Esophagus (tissue), 2 donors: ENCODE measurements around the gene MSL3. TPM values are rescaled to one million over a fixed set of nuclear protein-coding genes. Genes with fewer than 3 reads are reported as not detected.

ENCODE experiments used
- H3K27ac ChIP-seq, 2 donors: one replicate each; pipeline ENCODE4 v1.5.1; 2013; ENCODE audit warnings: low read depth in 2 of 2, mild to moderate bottlenecking in 2 of 2, inconsistent platforms in 1 of 2, low read length in 1 of 2, moderate library complexity in 1 of 2
- H3K27me3 ChIP-seq, 2 donors: one replicate each; pipeline ENCODE4 v1.6.1; 2013; ENCODE audit warnings: low read length in 2 of 2, control low read depth in 1 of 2, mild to moderate bottlenecking in 1 of 2; ENCODE audit not compliant: insufficient read depth in 2 of 2, control insufficient read depth in 1 of 2
- H3K36me3 ChIP-seq, 2 donors: one replicate each; pipeline ENCODE4 v1.6.1; 2013; ENCODE audit warnings: low read length in 1 of 2; ENCODE audit not compliant: control insufficient read depth in 2 of 2, insufficient read depth in 2 of 2
- H3K4me1 ChIP-seq, 2 donors: one replicate each; pipeline ENCODE4 v1.6.1; 2013; ENCODE audit warnings: low read length in 1 of 2; ENCODE audit not compliant: control insufficient read depth in 2 of 2, insufficient read depth in 2 of 2
- H3K4me3 ChIP-seq, 2 donors: one replicate each; pipeline ENCODE4 v1.5.1; 2013; ENCODE audit warnings: low read length in 2 of 2, mild to moderate bottlenecking in 2 of 2, low read depth in 1 of 2, moderate library complexity in 1 of 2
- H3K9me3 ChIP-seq, 2 donors: one replicate each; pipeline ENCODE4 v1.6.1; 2013; ENCODE audit warnings: mild to moderate bottlenecking in 2 of 2, low read depth in 1 of 2, low read length in 1 of 2, moderate library complexity in 1 of 2; ENCODE audit not compliant: control insufficient read depth in 2 of 2, insufficient read depth in 1 of 2
- WGBS, 2 donors: extraction: QIAGEN DNeasy Blood & Tissue Kit; methylation state at CpG; one replicate each; pipeline ENCODE4 v1.1.7; 2013; 5-methylcytosine and 5-hydroxymethylcytosine counted together
- polyA plus RNA-seq, 2 donors: library from polyadenylated mRNA; stranded (reverse); fragments of 200-250 nt; gene quantifications; one replicate each; pipeline ENCODE4 v1.2.3, GENCODE V29; 2013
- donor health status: healthy with polysubstance abuse.
- donor health status: Bipolar disorder and iron deficiency.

The MSL3 gene
- polyA plus RNA-seq, 2 donors: 14.5 to 29.9 TPM

DNA sequence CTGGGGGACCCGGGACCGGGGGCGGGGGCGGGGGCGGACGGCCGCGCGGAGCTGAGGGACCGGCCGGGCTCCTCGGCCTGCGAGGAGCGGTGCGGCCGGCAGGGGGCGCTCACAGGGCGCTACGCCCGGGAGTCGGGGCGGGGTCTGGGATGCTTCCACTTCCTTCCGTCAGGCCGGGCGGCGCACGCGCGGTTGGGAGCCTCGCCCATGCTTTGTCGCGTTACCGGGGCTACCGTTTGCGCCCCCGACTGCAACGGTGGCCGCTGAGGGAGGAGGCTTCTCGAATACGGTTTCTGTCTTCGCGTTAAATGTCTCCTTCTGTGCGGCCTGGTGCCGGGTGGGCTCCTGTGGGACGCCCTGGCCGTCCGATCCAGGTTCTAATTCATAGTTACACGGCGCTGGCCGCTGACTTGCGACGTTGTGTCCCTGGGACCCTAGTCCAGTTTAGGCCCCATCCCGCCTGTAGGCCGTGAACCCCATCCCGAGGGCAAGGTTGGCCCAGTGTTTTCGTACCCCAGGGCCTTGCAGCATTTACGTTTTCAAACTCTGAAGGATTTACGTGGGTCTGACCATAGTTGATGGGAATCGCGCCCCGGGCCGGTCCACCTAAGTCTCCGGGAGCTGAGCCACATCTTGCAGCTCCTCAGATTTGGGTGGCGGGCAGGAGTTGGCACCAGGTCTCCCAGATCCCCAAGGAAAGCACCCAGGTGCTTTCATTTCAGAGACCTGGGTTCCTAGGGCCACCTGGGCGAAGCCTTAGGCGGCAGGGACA is 549 bp downstream of the MSL3 start:
- H3K4me3 ChIP-seq: peak overlapping the region; percentile 62 to 83
- H3K4me1 ChIP-seq: no peaks in the 10 kb centered on the region
- 0 to 34% methylated on average over 34 to 66 of the region's 66 CpGs for WGBS, 2 donors
- peaks cover 0 to 4% of the 10 kb centered on the region in 2 donors for H3K36me3 ChIP-seq
- H3K27me3 ChIP-seq: no peaks in the 10 kb centered on the region
- peak overlapping the region; percentile 85 to 93 for H3K27ac ChIP-seq
- H3K9me3 ChIP-seq: no peaks in the 10 kb centered on the region

- Histone ChIP-seq H3K9me3 (no peaks in the 10 kb centered on the region), H3K4me3 (peak overlapping the region; percentile 62 to 83), H3K36me3 (peaks cover 0 to 4% of the 10 kb centered on the region in 2 donors), H3K4me1 (no peaks in the 10 kb centered on the region), H3K27me3 (no peaks in the 10 kb centered on the region), H3K27ac (peak overlapping the region; percentile 73 to 93)
- WGBS, 2 donors: 0 to 42% methylated on average over 7 of the region's 7 CpGs
These were observed 1.1 kb downstream of the MSL3 start for GRCh38 chrX:11759172-11759460.

DNA sequence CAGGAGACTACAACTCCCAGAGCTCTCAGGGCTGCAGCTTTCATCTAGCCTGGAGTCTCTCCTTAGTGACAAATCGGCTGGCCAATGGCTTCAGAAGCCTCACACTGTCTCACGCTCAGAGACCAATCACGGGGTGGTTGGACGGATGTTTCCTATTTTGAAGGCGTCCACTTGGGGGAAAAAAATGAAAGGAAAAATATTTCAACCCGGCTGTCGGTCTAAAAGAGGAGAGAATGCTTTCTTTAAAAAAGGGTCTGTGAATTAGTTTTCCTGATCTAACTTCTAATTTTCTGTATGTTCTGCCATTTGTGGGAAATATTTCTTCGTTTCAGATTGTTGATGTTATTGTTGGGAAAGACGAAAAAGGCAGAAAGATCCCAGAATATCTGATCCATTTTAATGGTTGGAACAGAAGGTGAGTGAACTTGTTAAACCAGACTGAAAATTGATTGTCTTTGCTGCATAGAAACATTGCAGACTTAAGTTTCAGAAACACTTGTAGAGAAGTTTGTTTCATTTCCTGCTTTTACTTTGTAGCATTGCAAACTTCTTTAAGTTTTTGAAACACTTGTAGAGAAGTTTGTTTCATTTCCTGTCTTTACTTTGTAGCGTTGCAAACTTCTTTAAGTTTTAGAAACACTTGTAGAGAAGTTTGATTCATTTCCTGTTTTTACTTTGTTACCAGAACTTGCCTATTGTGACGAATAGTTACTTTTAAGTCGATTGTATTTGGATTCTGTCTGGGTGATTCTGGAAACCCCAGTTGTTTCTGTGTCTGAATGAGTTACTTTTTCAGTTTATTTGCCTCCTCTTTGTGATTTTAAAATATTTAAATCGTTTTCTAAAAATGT is 1.6 kb downstream of the MSL3 start:
- Histone ChIP-seq H3K9me3 (no peaks in the 10 kb centered on the region), H3K4me1 (no peaks in the 10 kb centered on the region), H3K36me3 (peaks cover 2 to 4% of the 10 kb centered on the region in 2 donors), H3K27ac (peak overlapping the region; percentile 73 to 93), H3K4me3 (peak overlapping the region; percentile 62 to 83), H3K27me3 (no peaks in the 10 kb centered on the region)
- 2 to 17% methylated on average over 13 of the region's 13 CpGs for WGBS, 2 donors

- Histone ChIP-seq H3K36me3 (peaks cover 4 to 14% of the 10 kb centered on the region in 2 donors), H3K27ac (no peak overlapping the region), H3K27me3 (no peaks in the 10 kb centered on the region), H3K4me1 (no peaks in the 10 kb centered on the region), H3K9me3 (no peaks in the 10 kb centered on the region), H3K4me3 (no peak overlapping the region)
- WGBS, 2 donors: 58 to 63% methylated on average over 3 of the region's 3 CpGs
These were observed 2.9 kb downstream of the MSL3 start for GRCh38 chrX:11760958-11761357.

DNA sequence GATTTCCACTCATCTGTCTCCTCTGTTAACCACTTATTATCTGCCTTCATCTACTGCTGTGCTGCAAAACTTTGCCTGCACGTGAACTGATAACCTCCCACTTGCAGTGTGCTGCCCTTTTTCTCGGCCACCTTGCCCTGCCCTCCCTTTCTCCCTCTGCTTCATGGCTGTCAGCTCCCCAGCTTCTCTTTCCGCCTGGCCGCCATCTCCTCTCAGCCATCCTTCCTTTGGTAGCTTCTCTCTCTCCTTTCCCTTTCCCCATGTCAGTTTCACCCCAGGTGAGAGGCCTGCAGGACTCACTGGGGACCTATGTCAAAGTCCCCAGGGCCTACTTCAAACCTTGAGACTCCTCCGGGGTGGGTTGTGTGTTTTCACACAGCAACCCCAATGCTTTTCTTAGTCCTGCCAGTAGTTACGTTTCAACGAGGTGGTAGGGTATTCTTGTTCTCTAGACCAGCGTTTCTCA is 6.6 kb downstream of the MSL3 start:
- Histone ChIP-seq H3K36me3 (peaks cover 4 to 19% of the 10 kb centered on the region in 2 donors), H3K4me1 (no peaks in the 10 kb centered on the region), H3K27ac (no peak overlapping the region), H3K9me3 (no peaks in the 10 kb centered on the region), H3K4me3 (no peak overlapping the region), H3K27me3 (no peaks in the 10 kb centered on the region)
- 72 to 80% methylated on average over 8 of the region's 8 CpGs for WGBS, 2 donors

- no peak overlapping the region for H3K27ac ChIP-seq
- H3K4me1 ChIP-seq: no peaks in the 10 kb centered on the region
- H3K9me3 ChIP-seq: no peaks in the 10 kb centered on the region
- H3K4me3 ChIP-seq: no peak overlapping the region
- H3K36me3 ChIP-seq: peaks cover 4 to 19% of the 10 kb centered on the region in 2 donors
- H3K27me3 ChIP-seq: no peaks in the 10 kb centered on the region
- WGBS, 2 donors: 87 to 90% methylated on average over 16 of the region's 16 CpGs
These were observed 7.4 kb downstream of the MSL3 start for GRCh38 chrX:11765449-11765848.

GRCh38 chrX:11766487-11766886 is 8.4 kb downstream of the MSL3 start:
- H3K36me3 ChIP-seq: peaks cover 4 to 19% of the 10 kb centered on the region in 2 donors
- H3K9me3 ChIP-seq: no peaks in the 10 kb centered on the region
- no peak overlapping the region for H3K27ac ChIP-seq
- 82 to 87% methylated on average over 9 of the region's 9 CpGs for WGBS, 2 donors
- H3K4me3 ChIP-seq: no peak overlapping the region
- H3K4me1 ChIP-seq: no peaks in the 10 kb centered on the region
- no peaks in the 10 kb centered on the region for H3K27me3 ChIP-seq

- peaks cover 4 to 19% of the 10 kb centered on the region in 2 donors for H3K36me3 ChIP-seq
- WGBS, 2 donors: 73 to 76% methylated on average over 3 of the region's 3 CpGs
These were observed 10.0 kb downstream of the MSL3 start for GRCh38 chrX:11768039-11768438.

GRCh38 chrX:11770320-11770719 is 12.3 kb downstream of the MSL3 start:
- no peak overlapping the region for H3K27ac ChIP-seq
- peaks cover 0 to 13% of the 10 kb centered on the region in 2 donors for H3K36me3 ChIP-seq
- no peak overlapping the region for H3K4me3 ChIP-seq
- no peaks in the 10 kb centered on the region for H3K4me1 ChIP-seq
- WGBS, 2 donors: 8 to 9% methylated on average over 12 of the region's 12 CpGs
- H3K27me3 ChIP-seq: no peaks in the 10 kb centered on the region
- H3K9me3 ChIP-seq: no peaks in the 10 kb centered on the region

More at GRCh38 chrX:11768039-11768438, 10.0 kb downstream of the MSL3 start:
- no peak overlapping the region for H3K27ac ChIP-seq
- no peak overlapping the region for H3K4me3 ChIP-seq
- H3K9me3 ChIP-seq: no peaks in the 10 kb centered on the region
- H3K27me3 ChIP-seq: no peaks in the 10 kb centered on the region
- H3K4me1 ChIP-seq: no peaks in the 10 kb centered on the region
